DOHH2 (cell line): ENCODE data around the gene OR5V1.
"Not testable (repeated sequence)": the region's sequence is repeated elsewhere in the genome, so short reads cannot be mapped to it uniquely, and the experiment has no call there.

Experiments
- H3F3A ChIP-seq: fragments of 200-600 bp; sonication (generic), shearing (Covaris generic); 2 replicates; pipeline ENCODE4 v1.6.0; 2016; ENCODE audit warnings: antibody characterized with exemption, mild to moderate bottlenecking; ENCODE audit not compliant: control insufficient read depth, insufficient read depth
- H3K27ac ChIP-seq: fragments of 200-600 bp; sonication (generic); 2 replicates; pipeline ENCODE4 v1.5.1; 2014; ENCODE audit warnings: low read depth, mild to moderate bottlenecking, low read length, moderate library complexity
- H3K27me3 ChIP-seq: fragments of 200-600 bp; sonication (generic); 2 replicates; pipeline ENCODE4 v1.6.1; 2014; ENCODE audit warnings: mild to moderate bottlenecking, low read length, mixed read lengths; ENCODE audit not compliant: control insufficient read depth
- H3K36me3 ChIP-seq: fragments of 200-600 bp; sonication (generic); 2 replicates; pipeline ENCODE4 v1.6.1; 2014; ENCODE audit warnings: mild to moderate bottlenecking, low read length, moderate library complexity, mixed read lengths; ENCODE audit not compliant: control insufficient read depth
- H3K4me1 ChIP-seq: fragments of 200-600 bp; sonication (generic); 2 replicates; pipeline ENCODE4 v1.6.1; 2014; ENCODE audit warnings: mild to moderate bottlenecking, low read length, mixed read lengths; ENCODE audit not compliant: control insufficient read depth
- H3K4me2 ChIP-seq: fragments of 200-600 bp; sonication (generic); 2 replicates; pipeline ENCODE4 v1.6.0; 2014; ENCODE audit warnings: mild to moderate bottlenecking, low read length, moderate library complexity
- H3K4me3 ChIP-seq: fragments of 200-600 bp; sonication (generic); 2 replicates; pipeline ENCODE4 v1.5.1; 2014; ENCODE audit warnings: mild to moderate bottlenecking, low read length, mixed read lengths
- H3K79me2 ChIP-seq: fragments of 200-600 bp; sonication (generic); 2 replicates; pipeline ENCODE4 v1.6.1; 2014; ENCODE audit warnings: mild to moderate bottlenecking, low read length, mixed read lengths; ENCODE audit not compliant: control insufficient read depth
- H3K9me2 ChIP-seq: fragments of 200-600 bp; sonication (generic); replicated peaks from 2 replicates; pipeline ENCODE4 v1.6.1; 2014; ENCODE audit warnings: mild to moderate bottlenecking, low read length, mixed read lengths; ENCODE audit not compliant: control insufficient read depth
- H3K9me3 ChIP-seq: fragments of 200-600 bp; sonication (generic); 2 replicates; pipeline ENCODE4 v1.6.1; 2014; ENCODE audit warnings: antibody characterized with exemption, low read length, mixed read lengths; ENCODE audit not compliant: control insufficient read depth, insufficient read depth
- H4K20me1 ChIP-seq: fragments of 200-600 bp; sonication (generic); 2 replicates; pipeline ENCODE4 v1.6.0; 2014; ENCODE audit warnings: low read depth, mild to moderate bottlenecking, antibody characterized with exemption, low read length, moderate library complexity; ENCODE audit not compliant: control insufficient read depth, insufficient read depth
- CTCF ChIP-seq: fragments of 200-600 bp; sonication (generic); IDR thresholded peaks from one replicate; pipeline ENCODE4 v1.5.1; 2014; ENCODE audit warnings: antibody characterized with exemption, mild to moderate bottlenecking, low read depth, low read length; ENCODE audit not compliant: poor library complexity, severe bottlenecking
- EZH2phosphoT487 ChIP-seq: fragments of 200-600 bp; sonication (generic); IDR thresholded peaks from 2 replicates; pipeline ENCODE4 v1.6.1; 2017; ENCODE audit warnings: borderline replicate concordance, mild to moderate bottlenecking, antibody characterized with exemption, low read length, moderate library complexity, mixed read lengths

OR5V1 gene

DNA sequence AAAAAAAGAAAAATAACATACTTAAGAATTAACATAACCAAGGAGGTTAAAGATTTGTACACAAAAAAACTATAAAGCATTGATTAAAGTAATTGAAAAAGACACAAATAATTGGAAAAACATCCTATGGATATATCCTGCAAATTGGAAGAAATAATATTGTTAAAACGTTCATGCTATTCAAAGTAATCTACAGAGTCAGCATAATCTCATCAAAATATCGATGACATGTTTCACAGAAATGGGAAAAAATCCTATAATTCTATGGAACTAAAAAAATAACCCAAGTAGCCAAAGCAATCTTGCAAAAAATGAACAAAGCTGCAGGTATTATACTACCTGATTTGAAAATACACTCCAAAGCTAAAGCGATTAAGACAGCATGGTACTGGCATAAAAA is 23.3 kb downstream of the OR5V1 start:
- Histone ChIP-seq H4K20me1 (no peaks in the 10 kb centered on the region), H3K4me2 (no peak overlapping the region), H3K27me3 (no peaks in the 10 kb centered on the region), H3K4me1 (no peaks in the 10 kb centered on the region), H3K36me3 (no peaks in the 10 kb centered on the region), H3K9me2 (no peaks in the 10 kb centered on the region), H3K79me2 (no peaks in the 10 kb centered on the region), H3K9me3 (no peaks in the 10 kb centered on the region), H3K4me3 (no peak overlapping the region), H3K27ac (no peak overlapping the region), H3F3A (no peaks in the 10 kb centered on the region)
- no peak for TF ChIP-seq CTCF
- TF ChIP-seq EZH2phosphoT487, result no peak

- Histone ChIP-seq H3K36me3 (no peaks in the 10 kb centered on the region), H3K4me2 (no peak overlapping the region)
These were observed 32.4 kb downstream of the OR5V1 start for GRCh38 chr6:29336269-29336668.

GRCh38 chr6:29332676-29333075 is 36.0 kb downstream of the OR5V1 start:
- Histone ChIP-seq H3K4me3 (no peak overlapping the region), H3K27me3 (no peaks in the 10 kb centered on the region), H3K79me2 (no peaks in the 10 kb centered on the region), H3F3A (no peaks in the 10 kb centered on the region), H3K4me1 (no peaks in the 10 kb centered on the region), H3K27ac (no peak overlapping the region), H3K36me3 (no peaks in the 10 kb centered on the region), H3K9me2 (no peaks in the 10 kb centered on the region), H3K4me2 (no peak overlapping the region), H4K20me1 (no peaks in the 10 kb centered on the region), H3K9me3 (no peaks in the 10 kb centered on the region)
- TF ChIP-seq CTCF (no peak), EZH2phosphoT487 (no peak)

More at GRCh38 chr6:29336269-29336668, 32.4 kb downstream of the OR5V1 start:
- Histone ChIP-seq H3K27ac (no peak overlapping the region), H3K4me3 (no peak overlapping the region), H3K4me1 (no peaks in the 10 kb centered on the region), H4K20me1 (no peaks in the 10 kb centered on the region), H3K79me2 (no peaks in the 10 kb centered on the region), H3K9me3 (no peaks in the 10 kb centered on the region), H3K9me2 (no peaks in the 10 kb centered on the region), H3K27me3 (no peaks in the 10 kb centered on the region), H3F3A (no peaks in the 10 kb centered on the region)
- TF ChIP-seq EZH2phosphoT487 (no peak), CTCF (no peak)

- H3K4me3 ChIP-seq, result no peak overlapping the region
- no peak overlapping the region for H3K4me2 ChIP-seq
- H3K27me3 ChIP-seq, result no peaks in the 10 kb centered on the region
- H3K36me3 ChIP-seq, result no peaks in the 10 kb centered on the region
- no peaks in the 10 kb centered on the region for H3K79me2 ChIP-seq
- no peaks in the 10 kb centered on the region for H3K9me2 ChIP-seq
- H3F3A ChIP-seq, result no peaks in the 10 kb centered on the region
- H3K4me1 ChIP-seq, result no peaks in the 10 kb centered on the region
- H3K27ac ChIP-seq, result no peak overlapping the region
- TF ChIP-seq EZH2phosphoT487, result no peak
- no peak for TF ChIP-seq CTCF
- no peaks in the 10 kb centered on the region for H4K20me1 ChIP-seq
- no peaks in the 10 kb centered on the region for H3K9me3 ChIP-seq
These were observed 42.9 kb downstream of the OR5V1 start for GRCh38 chr6:29325777-29326176.

DNA sequence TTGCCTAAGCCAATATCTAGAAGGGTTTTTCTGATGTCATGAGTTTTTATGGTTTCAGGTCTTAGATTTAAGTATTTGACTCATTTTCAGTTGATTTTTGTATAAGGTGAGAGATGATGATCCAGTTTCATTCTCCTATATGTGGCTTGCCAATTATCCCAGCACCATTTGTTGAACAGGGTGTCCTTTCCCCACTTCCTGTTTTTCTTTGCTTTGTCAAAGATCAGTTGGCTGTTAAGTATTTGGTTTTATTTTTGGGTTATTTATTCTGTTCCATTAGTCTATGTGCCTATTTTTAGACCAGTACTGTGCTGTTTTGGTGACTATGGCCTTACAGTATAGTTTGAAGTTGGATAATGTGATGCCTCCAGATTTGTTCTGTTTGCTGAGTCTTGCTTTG is 45.3 kb downstream of the OR5V1 start:
- not testable (repeated sequence) for H3K36me3 ChIP-seq, H4K20me1 ChIP-seq, H3K9me2 ChIP-seq, H3K27me3 ChIP-seq, H3K4me1 ChIP-seq, H3K27ac ChIP-seq, H3K9me3 ChIP-seq, H3K4me2 ChIP-seq, H3F3A ChIP-seq, H3K79me2 ChIP-seq, H3K4me3 ChIP-seq
